Left ventricle myocardium inferior (tissue), 1 donor: ENCODE results near the gene CAMK4. TPM values are rescaled to one million over a fixed set of nuclear protein-coding genes. Genes with fewer than 3 reads are reported as not detected.

Source experiments
- DNase-seq: peaks from one replicate; pipeline ENCODE4 v3.0.0-alpha.2; 2020
- H3K27ac ChIP-seq: fragments of 200-600 bp; replicated peaks from 2 replicates; pipeline ENCODE4 v1.8.0; 2021
- H3K27me3 ChIP-seq: fragments of 200-600 bp; 2 replicates; pipeline ENCODE4 v1.8.0; 2021; ENCODE audit warnings: low read depth
- H3K36me3 ChIP-seq: fragments of 200-600 bp; 2 replicates; pipeline ENCODE4 v1.8.0; 2021
- H3K4me1 ChIP-seq: fragments of 200-600 bp; 2 replicates; pipeline ENCODE4 v1.8.0; 2021
- H3K4me3 ChIP-seq: fragments of 200-600 bp; 2 replicates; pipeline ENCODE4 v1.8.0; 2021; ENCODE audit warnings: mild to moderate bottlenecking, moderate library complexity
- H3K9me3 ChIP-seq: fragments of 200-600 bp; replicated peaks from 2 replicates; pipeline ENCODE4 v1.8.0; 2021
- intact Hi-C: fragments of 100-400 bp; cut with micrococcal nuclease; formaldehyde crosslinking; loops from one replicate; pipeline ENCODE4 v1.11.0; 2022
- total RNA-seq: library from RNA; stranded (reverse); fragmentation: NEBNext Ultra II Directional; extraction: Animal tissue kit (Norgen Biotek cat#: 25700); gene quantifications from one replicate; pipeline ENCODE4 v1.2.1, GENCODE V29; 2021
- TF ChIP-seq, protein P1 (sequence below): fragments of 200-600 bp; IDR thresholded peaks from 2 replicates; pipeline ENCODE4 v1.8.0; 2021; ENCODE audit warnings: antibody characterized with exemption, mild to moderate bottlenecking, borderline replicate concordance
- donor health status: DM: no; HTN: yes; CAD: no; lungs with severe emphysema.

The CAMK4 gene
- total RNA-seq, 1 donor from 2014 or later: 0.36 TPM

DNA sequence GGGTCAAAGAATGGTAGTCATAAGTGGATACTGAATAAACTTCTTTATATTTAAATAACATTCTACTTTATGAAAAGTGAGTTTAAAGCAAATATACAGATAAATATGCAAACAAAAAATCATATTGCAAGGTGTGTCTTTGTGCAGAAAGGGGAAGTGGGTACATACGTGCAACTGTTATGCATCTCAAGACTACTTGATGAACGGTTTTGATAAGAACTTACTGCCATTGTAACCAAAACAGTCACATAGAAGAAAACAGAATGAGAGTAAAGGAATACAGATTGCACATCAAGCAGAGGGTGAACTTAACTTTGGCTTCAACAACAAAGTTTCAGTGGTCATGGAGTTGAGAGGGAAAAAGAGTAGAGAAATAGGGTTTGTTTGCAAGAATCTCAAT lies 9.9 kb downstream of the CAMK4 start:
- no peaks in the 10 kb centered on the region for H3K4me1 ChIP-seq
- intact Hi-C loops: no loop called here
- TF ChIP-seq, protein P1, sequence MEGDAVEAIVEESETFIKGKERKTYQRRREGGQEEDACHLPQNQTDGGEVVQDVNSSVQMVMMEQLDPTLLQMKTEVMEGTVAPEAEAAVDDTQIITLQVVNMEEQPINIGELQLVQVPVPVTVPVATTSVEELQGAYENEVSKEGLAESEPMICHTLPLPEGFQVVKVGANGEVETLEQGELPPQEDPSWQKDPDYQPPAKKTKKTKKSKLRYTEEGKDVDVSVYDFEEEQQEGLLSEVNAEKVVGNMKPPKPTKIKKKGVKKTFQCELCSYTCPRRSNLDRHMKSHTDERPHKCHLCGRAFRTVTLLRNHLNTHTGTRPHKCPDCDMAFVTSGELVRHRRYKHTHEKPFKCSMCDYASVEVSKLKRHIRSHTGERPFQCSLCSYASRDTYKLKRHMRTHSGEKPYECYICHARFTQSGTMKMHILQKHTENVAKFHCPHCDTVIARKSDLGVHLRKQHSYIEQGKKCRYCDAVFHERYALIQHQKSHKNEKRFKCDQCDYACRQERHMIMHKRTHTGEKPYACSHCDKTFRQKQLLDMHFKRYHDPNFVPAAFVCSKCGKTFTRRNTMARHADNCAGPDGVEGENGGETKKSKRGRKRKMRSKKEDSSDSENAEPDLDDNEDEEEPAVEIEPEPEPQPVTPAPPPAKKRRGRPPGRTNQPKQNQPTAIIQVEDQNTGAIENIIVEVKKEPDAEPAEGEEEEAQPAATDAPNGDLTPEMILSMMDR: no peak
- H3K27ac ChIP-seq: no peak overlapping the region
- H3K9me3 ChIP-seq: no peaks in the 10 kb centered on the region
- no peaks in the 10 kb centered on the region for H3K27me3 ChIP-seq
- no peaks in the 10 kb centered on the region for H3K36me3 ChIP-seq
- H3K4me3 ChIP-seq: no peak overlapping the region
- DNase-seq: no peak

DNA sequence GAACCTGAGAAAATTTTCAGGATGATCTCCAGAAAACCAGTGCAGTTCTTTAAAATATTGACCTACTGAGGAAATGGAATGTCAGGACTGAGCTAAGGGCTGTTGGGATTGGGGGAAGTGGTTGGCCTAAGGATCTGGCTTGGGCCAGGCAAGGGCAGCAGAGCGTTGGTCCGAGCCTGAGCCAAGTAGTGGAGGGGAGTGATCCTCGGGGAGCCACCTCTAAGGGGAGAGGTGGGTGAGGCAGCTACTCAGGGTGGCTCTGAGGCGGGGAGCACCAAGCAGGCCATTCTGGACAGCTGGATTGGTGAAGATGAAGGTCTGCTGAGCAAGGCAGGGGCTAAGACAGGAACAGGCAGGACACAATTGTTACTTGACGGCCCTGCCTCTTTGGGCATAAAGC lies 11.5 kb downstream of the CAMK4 start:
- Histone ChIP-seq H3K36me3 (no peaks in the 10 kb centered on the region), H3K27ac (no peak overlapping the region), H3K4me3 (no peak overlapping the region), H3K27me3 (no peaks in the 10 kb centered on the region), H3K9me3 (no peaks in the 10 kb centered on the region), H3K4me1 (no peaks in the 10 kb centered on the region)
- intact Hi-C loops: no loop called here
- TF ChIP-seq, protein P1: no peak
- no peak for DNase-seq

DNA sequence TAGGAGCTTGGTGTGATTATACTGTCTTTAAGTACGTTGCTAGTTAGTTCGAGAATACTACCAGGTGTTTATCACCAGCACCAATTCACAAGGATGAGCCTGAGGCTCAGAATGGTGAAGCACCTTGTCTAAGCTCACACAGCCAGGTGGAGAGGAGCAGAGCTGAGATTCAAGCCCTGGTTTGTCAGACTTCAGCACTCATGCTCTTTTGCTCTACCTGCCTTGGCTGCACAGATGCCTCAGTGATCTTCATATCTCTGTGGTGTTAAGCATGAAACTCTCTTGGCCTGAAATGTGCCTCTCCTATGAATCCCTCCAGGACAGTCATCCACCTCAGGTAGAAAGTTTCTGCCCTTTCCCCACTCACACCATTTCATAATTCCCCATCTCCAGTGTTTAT lies 12.2 kb downstream of the CAMK4 start:
- H3K36me3 ChIP-seq: no peaks in the 10 kb centered on the region
- no peaks in the 10 kb centered on the region for H3K9me3 ChIP-seq
- H3K27me3 ChIP-seq: no peaks in the 10 kb centered on the region
- intact Hi-C loops: no loop called here
- H3K4me1 ChIP-seq: no peaks in the 10 kb centered on the region
- TF ChIP-seq, protein P1: no peak
- no peak overlapping the region for H3K4me3 ChIP-seq
- no peak overlapping the region for H3K27ac ChIP-seq
- no peak for DNase-seq

DNA sequence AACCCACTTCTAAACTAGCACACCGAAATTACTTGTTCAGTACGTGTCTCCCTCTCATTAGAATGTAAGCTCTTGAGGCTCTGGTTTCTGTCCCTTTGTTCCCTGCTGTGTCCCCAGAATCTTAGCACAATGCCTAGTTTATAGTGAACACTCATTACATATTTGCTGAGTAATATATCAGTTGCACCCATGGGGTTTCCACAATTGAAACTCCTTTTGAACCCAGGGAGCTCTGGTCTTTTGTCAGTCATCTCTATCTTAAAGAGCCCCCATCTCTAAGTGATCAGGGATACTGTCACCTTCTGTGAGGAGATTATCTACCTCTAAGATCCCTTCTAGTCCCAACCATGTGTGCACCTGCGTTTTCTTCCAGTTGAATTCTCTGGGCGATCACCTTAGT lies 12.8 kb downstream of the CAMK4 start:
- DNase-seq: no peak
- H3K36me3 ChIP-seq: no peaks in the 10 kb centered on the region
- TF ChIP-seq, protein P1: no peak
- intact Hi-C loops: no loop called here
- no peak overlapping the region for H3K4me3 ChIP-seq
- H3K9me3 ChIP-seq: no peaks in the 10 kb centered on the region
- no peaks in the 10 kb centered on the region for H3K27me3 ChIP-seq
- H3K4me1 ChIP-seq: no peaks in the 10 kb centered on the region
- H3K27ac ChIP-seq: no peak overlapping the region

DNA sequence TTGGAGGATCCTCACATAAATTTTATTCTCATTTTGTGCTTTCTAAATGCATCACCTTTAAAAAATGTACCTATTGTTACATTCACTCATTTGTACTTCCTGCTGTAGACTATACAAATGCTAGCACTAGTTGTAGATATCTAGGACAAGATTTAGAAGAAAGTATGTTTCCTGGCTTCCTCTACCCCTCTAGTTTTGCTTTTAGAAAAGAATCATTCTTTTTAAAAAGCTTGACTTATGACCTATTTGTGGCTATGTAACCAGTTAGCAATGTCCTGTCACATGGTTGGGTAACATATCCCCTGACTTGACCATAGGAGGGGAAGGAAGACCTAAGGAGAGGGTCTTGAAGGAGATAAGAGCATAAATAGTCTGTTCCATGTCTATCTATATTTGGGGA lies 13.3 kb downstream of the CAMK4 start:
- intact Hi-C loops: no loop called here
- Histone ChIP-seq H3K27me3 (peaks cover 2% of the 10 kb centered on the region), H3K9me3 (no peaks in the 10 kb centered on the region), H3K27ac (no peak overlapping the region), H3K4me1 (no peaks in the 10 kb centered on the region), H3K36me3 (no peaks in the 10 kb centered on the region), H3K4me3 (no peak overlapping the region)
- TF ChIP-seq, protein P1: no peak
- DNase-seq: no peak
